Measurements from ENCODE around the gene ANKRD13B. TPM values are rescaled to one million over a fixed set of nuclear protein-coding genes. Genes with fewer than 3 reads are reported as not detected.

Gene ANKRD13B
- total RNA-seq, 2 experiments from 2014 or later: 14.1 to 15.1 TPM

GRCh38 chr17:29655323-29655722, 62.4 kb downstream of the ANKRD13B start:
- H3K4me3 Mint-ChIP-seq: no peak overlapping the region
- H3K27me3 Mint-ChIP-seq: no peaks in the 10 kb centered on the region
- no peaks in the 10 kb centered on the region for H3K9me3 Mint-ChIP-seq
- peaks cover 4% of the 10 kb centered on the region for H3K4me1 Mint-ChIP-seq (ENCODE audit: low read depth)
- CTCF ChIA-PET: interaction anchor here (0.7 to 2.0 kb wide), 3 partner anchors 38 to 443 kb away, joined by 3 to 7 read pairs (median 4); no protein-coding TSS in a partner anchor
- POLR2A ChIA-PET: no interaction called here
- DNase-seq: no peak
- intact Hi-C loops (cut with micrococcal nuclease): no loop called here
- H3K36me3 Mint-ChIP-seq: peaks cover 13% of the 10 kb centered on the region
- H3K27ac Mint-ChIP-seq: no peak overlapping the region

GRCh38 chr17:29659155-29659554, 66.2 kb downstream of the ANKRD13B start:
- CTCF ChIA-PET: interaction anchor here (0.6 to 1.7 kb wide), 5 partner anchors 9 to 149 kb away, joined by 3 to 4 read pairs (median 3); no protein-coding TSS in a partner anchor
- Mint-ChIP-seq H3K27me3 (no peaks in the 10 kb centered on the region), H3K9me3 (no peaks in the 10 kb centered on the region), H3K4me3 (no peak overlapping the region), H3K27ac (no peak overlapping the region), H3K36me3 (peaks cover 27% of the 10 kb centered on the region), H3K4me1 (ENCODE audit: low read depth) (peaks cover 9% of the 10 kb centered on the region)
- POLR2A ChIA-PET: no interaction called here
- peak; percentile 28 for DNase-seq
- intact Hi-C loops (cut with micrococcal nuclease): no loop called here

GRCh38 chr17:29661213-29661612, 68.3 kb downstream of the ANKRD13B start:
- peak overlapping the region; percentile 6 for H3K27ac Mint-ChIP-seq
- no peak for DNase-seq
- peaks cover 23% of the 10 kb centered on the region for H3K36me3 Mint-ChIP-seq
- peaks cover 24% of the 10 kb centered on the region for H3K4me1 Mint-ChIP-seq (ENCODE audit: low read depth)
- ChIA-PET CTCF (no interaction called here), POLR2A (no interaction called here)
- no peaks in the 10 kb centered on the region for H3K9me3 Mint-ChIP-seq
- H3K27me3 Mint-ChIP-seq: no peaks in the 10 kb centered on the region
- no peak overlapping the region for H3K4me3 Mint-ChIP-seq
- intact Hi-C loops (cut with micrococcal nuclease): no loop called here

- CTCF ChIA-PET: interaction anchor here (0.7 to 1.1 kb wide), 4 partner anchors 43 to 118 kb away, joined by 3 to 8 read pairs (median 4); no protein-coding TSS in a partner anchor
- Mint-ChIP-seq H3K4me3 (no peak overlapping the region), H3K27ac (no peak overlapping the region), H3K4me1 (ENCODE audit: low read depth) (peaks cover 36% of the 10 kb centered on the region), H3K9me3 (no peaks in the 10 kb centered on the region), H3K27me3 (no peaks in the 10 kb centered on the region), H3K36me3 (peaks cover 33% of the 10 kb centered on the region)
- POLR2A ChIA-PET: no interaction called here
- intact Hi-C loops (cut with micrococcal nuclease): no loop called here
- DNase-seq: no peak
Measured at GRCh38 chr17:29663155-29663554, 70.2 kb downstream of the ANKRD13B start.

Other genes starting within 250 kb of the ANKRD13B start
- gene TAOK1, start 202.8 kb upstream of the ANKRD13B start, total RNA-seq: 10 to 100 TPM; 29.8 to 34.3 TPM
- gene ABHD15, start 26.1 kb upstream of the ANKRD13B start, total RNA-seq: 1 to 10 TPM; 8.9 to 9.8 TPM
- 10 to 100 TPM; 54.2 to 55.3 TPM for gene TP53I13, start 24.4 kb upstream of the ANKRD13B start, total RNA-seq
- gene GIT1, start 3.5 kb upstream of the ANKRD13B start, total RNA-seq: 10 to 100 TPM; 51.3 to 54.4 TPM
- gene CORO6, start 29.8 kb downstream of the ANKRD13B start, total RNA-seq: 10 to 100 TPM; 21.3 to 22.1 TPM

Measured in activated CD4-positive, alpha-beta memory T cell treated with anti-CD3 and anti-CD28 coated beads for 36 hours (primary cell).